ENCODE results near the gene CRISP1.
A peak's percentile ranks its signal among the peaks of the same experiment; 100 is the strongest.

DNA sequence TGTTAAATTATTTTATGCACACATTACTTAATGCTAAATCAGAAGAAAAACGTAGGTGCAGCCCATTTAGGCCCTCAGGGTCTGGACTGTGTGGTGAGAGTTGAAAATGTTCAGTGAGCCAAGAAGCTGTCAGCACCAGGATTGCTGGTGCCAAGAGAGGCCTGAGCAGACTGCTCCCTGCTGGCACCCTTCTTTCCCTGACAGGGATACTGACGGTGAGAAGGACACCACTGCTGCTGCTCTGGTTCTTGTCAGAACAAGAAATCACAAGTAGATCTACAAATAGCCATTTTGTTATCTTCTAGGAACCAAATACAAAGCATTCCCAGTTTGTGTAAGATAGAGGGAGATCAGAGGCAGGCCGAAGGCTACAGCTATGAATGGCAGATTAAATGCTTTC is 48.7 kb upstream of the CRISP1 start:
- TF ChIP-seq GATA2 (IDR thresholded peaks at IDR 0.05; ENCODE audit: low read depth, low read length), result peak; percentile 90
- TF ChIP-seq GATA3 (IDR thresholded peaks at IDR 0.05; ENCODE audit: low read depth, low read length), result peak; percentile 76; the same call in 1 of the 2 replicates

Data from SH-SY5Y (cell line).